ENCODE data around the gene CD226.
"Not testable (repeated sequence)": the region's sequence is repeated elsewhere in the genome, so short reads cannot be mapped to it uniquely, and the experiment has no call there.

The CD226 gene

GRCh38 chr18:69900941-69901340, 46.7 kb downstream of the CD226 start:
- no peak overlapping the region for H3K4me3 ChIP-seq (ENCODE audit: low read depth, low read length)
- H3K9ac ChIP-seq (ENCODE audit: low read length) = no peak overlapping the region
- H3K27me3 ChIP-seq (ENCODE audit: control insufficient read depth, insufficient read depth, low read length) = no peaks in the 10 kb centered on the region
- no peaks in the 10 kb centered on the region for H3K36me3 ChIP-seq (ENCODE audit: control insufficient read depth, insufficient read depth, low read length)
- no peaks in the 10 kb centered on the region for H3K4me1 ChIP-seq (ENCODE audit: control insufficient read depth, insufficient read depth, low read length)
- no peaks in the 10 kb centered on the region for H3K9me3 ChIP-seq (ENCODE audit: control insufficient read depth, insufficient read depth, low read depth, low read length)
- no peak overlapping the region for H3K27ac ChIP-seq (ENCODE audit: low read depth, low read length)

GRCh38 chr18:69899154-69899923, 48.3 kb downstream of the CD226 start:
- not testable (repeated sequence) for H3K27ac ChIP-seq (ENCODE audit: low read depth, low read length); H3K27me3 ChIP-seq (ENCODE audit: control insufficient read depth, insufficient read depth, low read length); H3K9ac ChIP-seq (ENCODE audit: low read length); H3K4me3 ChIP-seq (ENCODE audit: low read depth, low read length); H3K9me3 ChIP-seq (ENCODE audit: control insufficient read depth, insufficient read depth, low read depth, low read length); H3K36me3 ChIP-seq (ENCODE audit: control insufficient read depth, insufficient read depth, low read length); H3K4me1 ChIP-seq (ENCODE audit: control insufficient read depth, insufficient read depth, low read length)

GRCh38 chr18:69898241-69898861, 49.3 kb downstream of the CD226 start:
- H3K4me3 ChIP-seq (ENCODE audit: low read depth, low read length) = no peak overlapping the region
- no peak overlapping the region for H3K9ac ChIP-seq (ENCODE audit: low read length)
- H3K36me3 ChIP-seq (ENCODE audit: control insufficient read depth, insufficient read depth, low read length) = no peaks in the 10 kb centered on the region
- no peaks in the 10 kb centered on the region for H3K27me3 ChIP-seq (ENCODE audit: control insufficient read depth, insufficient read depth, low read length)
- no peak overlapping the region for H3K27ac ChIP-seq (ENCODE audit: low read depth, low read length)
- H3K4me1 ChIP-seq (ENCODE audit: control insufficient read depth, insufficient read depth, low read length) = peaks cover 5% of the 10 kb centered on the region; the same call in 1 of the 2 replicates
- H3K9me3 ChIP-seq (ENCODE audit: control insufficient read depth, insufficient read depth, low read depth, low read length) = no peaks in the 10 kb centered on the region

- H3K9me3 ChIP-seq (ENCODE audit: control insufficient read depth, insufficient read depth, low read depth, low read length) = no peaks in the 10 kb centered on the region
- H3K4me1 ChIP-seq (ENCODE audit: control insufficient read depth, insufficient read depth, low read length) = peaks cover 5% of the 10 kb centered on the region; the same call in 1 of the 2 replicates
- H3K36me3 ChIP-seq (ENCODE audit: control insufficient read depth, insufficient read depth, low read length) = no peaks in the 10 kb centered on the region
- no peak overlapping the region for H3K4me3 ChIP-seq (ENCODE audit: low read depth, low read length)
- no peaks in the 10 kb centered on the region for H3K27me3 ChIP-seq (ENCODE audit: control insufficient read depth, insufficient read depth, low read length)
- H3K9ac ChIP-seq (ENCODE audit: low read length) = no peak overlapping the region
- H3K27ac ChIP-seq (ENCODE audit: low read depth, low read length) = no peak overlapping the region
Measured at GRCh38 chr18:69897397-69898108, 50.1 kb downstream of the CD226 start.

- H3K4me1 ChIP-seq (ENCODE audit: control insufficient read depth, insufficient read depth, low read length) = peaks cover 5% of the 10 kb centered on the region; the same call in 1 of the 2 replicates
- no peaks in the 10 kb centered on the region for H3K36me3 ChIP-seq (ENCODE audit: control insufficient read depth, insufficient read depth, low read length)
- H3K27ac ChIP-seq (ENCODE audit: low read depth, low read length) = no peak overlapping the region
- no peak overlapping the region for H3K4me3 ChIP-seq (ENCODE audit: low read depth, low read length)
- H3K27me3 ChIP-seq (ENCODE audit: control insufficient read depth, insufficient read depth, low read length) = no peaks in the 10 kb centered on the region
- no peaks in the 10 kb centered on the region for H3K9me3 ChIP-seq (ENCODE audit: control insufficient read depth, insufficient read depth, low read depth, low read length)
- no peak overlapping the region for H3K9ac ChIP-seq (ENCODE audit: low read length)
Measured at GRCh38 chr18:69895066-69896047, 52.3 kb downstream of the CD226 start.

- H3K27ac ChIP-seq (ENCODE audit: low read depth, low read length) = no peak overlapping the region
- no peaks in the 10 kb centered on the region for H3K9me3 ChIP-seq (ENCODE audit: control insufficient read depth, insufficient read depth, low read depth, low read length)
- H3K36me3 ChIP-seq (ENCODE audit: control insufficient read depth, insufficient read depth, low read length) = no peaks in the 10 kb centered on the region
- no peaks in the 10 kb centered on the region for H3K27me3 ChIP-seq (ENCODE audit: control insufficient read depth, insufficient read depth, low read length)
- no peak overlapping the region for H3K4me3 ChIP-seq (ENCODE audit: low read depth, low read length)
- peaks cover 5% of the 10 kb centered on the region; the same call in 1 of the 2 replicates for H3K4me1 ChIP-seq (ENCODE audit: control insufficient read depth, insufficient read depth, low read length)
- H3K9ac ChIP-seq (ENCODE audit: low read length) = no peak overlapping the region
Measured at GRCh38 chr18:69894467-69894866, 53.2 kb downstream of the CD226 start.

GRCh38 chr18:69890558-69890957, 57.1 kb downstream of the CD226 start:
- Histone ChIP-seq H3K9ac (ENCODE audit: low read length) (no peak overlapping the region), H3K4me1 (ENCODE audit: control insufficient read depth, insufficient read depth, low read length) (peaks cover 2% of the 10 kb centered on the region; the same call in 1 of the 2 replicates), H3K27me3 (ENCODE audit: control insufficient read depth, insufficient read depth, low read length) (no peaks in the 10 kb centered on the region), H3K36me3 (ENCODE audit: control insufficient read depth, insufficient read depth, low read length) (no peaks in the 10 kb centered on the region), H3K9me3 (ENCODE audit: control insufficient read depth, insufficient read depth, low read depth, low read length) (no peaks in the 10 kb centered on the region), H3K4me3 (ENCODE audit: low read depth, low read length) (no peak overlapping the region), H3K27ac (ENCODE audit: low read depth, low read length) (no peak overlapping the region)

GRCh38 chr18:69889009-69889408, 58.7 kb downstream of the CD226 start:
- Histone ChIP-seq H3K4me3 (ENCODE audit: low read depth, low read length) (no peak overlapping the region), H3K9me3 (ENCODE audit: control insufficient read depth, insufficient read depth, low read depth, low read length) (no peaks in the 10 kb centered on the region), H3K36me3 (ENCODE audit: control insufficient read depth, insufficient read depth, low read length) (no peaks in the 10 kb centered on the region), H3K27me3 (ENCODE audit: control insufficient read depth, insufficient read depth, low read length) (no peaks in the 10 kb centered on the region), H3K4me1 (ENCODE audit: control insufficient read depth, insufficient read depth, low read length) (no peaks in the 10 kb centered on the region), H3K9ac (ENCODE audit: low read length) (no peak overlapping the region), H3K27ac (ENCODE audit: low read depth, low read length) (no peak overlapping the region)

- Histone ChIP-seq H3K27me3 (ENCODE audit: control insufficient read depth, insufficient read depth, low read length) (no peaks in the 10 kb centered on the region), H3K4me3 (ENCODE audit: low read depth, low read length) (no peak overlapping the region), H3K27ac (ENCODE audit: low read depth, low read length) (no peak overlapping the region), H3K9ac (ENCODE audit: low read length) (no peak overlapping the region), H3K4me1 (ENCODE audit: control insufficient read depth, insufficient read depth, low read length) (no peaks in the 10 kb centered on the region), H3K9me3 (ENCODE audit: control insufficient read depth, insufficient read depth, low read depth, low read length) (no peaks in the 10 kb centered on the region), H3K36me3 (ENCODE audit: control insufficient read depth, insufficient read depth, low read length) (no peaks in the 10 kb centered on the region)
Measured at GRCh38 chr18:69887256-69887655, 60.4 kb downstream of the CD226 start.

GRCh38 chr18:69885841-69886531, 61.7 kb downstream of the CD226 start:
- no peaks in the 10 kb centered on the region for H3K36me3 ChIP-seq (ENCODE audit: control insufficient read depth, insufficient read depth, low read length)
- H3K4me3 ChIP-seq (ENCODE audit: low read depth, low read length) = no peak overlapping the region

More at GRCh38 chr18:69885841-69886531, 61.7 kb downstream of the CD226 start:
- no peak overlapping the region for H3K27ac ChIP-seq (ENCODE audit: low read depth, low read length)
- H3K9me3 ChIP-seq (ENCODE audit: control insufficient read depth, insufficient read depth, low read depth, low read length) = no peaks in the 10 kb centered on the region
- no peak overlapping the region for H3K9ac ChIP-seq (ENCODE audit: low read length)
- no peaks in the 10 kb centered on the region for H3K27me3 ChIP-seq (ENCODE audit: control insufficient read depth, insufficient read depth, low read length)
- H3K4me1 ChIP-seq (ENCODE audit: control insufficient read depth, insufficient read depth, low read length) = no peaks in the 10 kb centered on the region
